Lower leg skin (tissue), 4 donors: ENCODE data around the gene PMM2. TPM values are rescaled to one million over a fixed set of nuclear protein-coding genes. Genes with fewer than 3 reads are reported as not detected.
"Not testable (repeated sequence)": the region's sequence is repeated elsewhere in the genome, so short reads cannot be mapped to it uniquely, and the experiment has no call there.

Experiments
- DNase-seq, 2 donors: peaks; one replicate each; pipeline ENCODE4 v3.0.0-alpha.2; 2019; ENCODE audit warnings: low spot score in 2 of 2
- H3K4me3 ChIP-seq: fragments of 200-600 bp; sonication (generic); 2 replicates; pipeline ENCODE4 v1.5.1; 2017; ENCODE audit warnings: mild to moderate bottlenecking, low read depth; ENCODE audit not compliant: poor library complexity, severe bottlenecking
- POLR2A ChIP-seq, 2 donors: fragments of 450-650 bp; IDR thresholded peaks; one replicate each; pipeline ENCODE4 v1.6.1; 2016 to 2017; ENCODE audit warnings: antibody characterized with exemption in 2 of 2, mild to moderate bottlenecking in 1 of 2, moderate library complexity in 1 of 2
- WGBS, 2 donors: methylation state at CpG; one replicate each; pipeline ENCODE4 v1.1.5; 2018; 5-methylcytosine and 5-hydroxymethylcytosine counted together
- intact Hi-C: fragments of 100-400 bp; cut with DNase I; formaldehyde crosslinking; loops from one replicate; pipeline ENCODE4 v1.15.0; 2023; ENCODE audit warnings: low total_unique reads
- total RNA-seq, 4 donors: library from RNA; depleted of rRNA; stranded (reverse); fragments of >200 nt; gene quantifications; one replicate each; pipeline ENCODE4 v1.1.0, GENCODE V29; 2016
- TF ChIP-seq, protein P1 (sequence below), 3 donors: fragments of 450-650 bp; IDR thresholded peaks; one replicate each; pipeline ENCODE4 v1.5.1; 2016; ENCODE audit warnings: antibody characterized with exemption in 3 of 3, mild to moderate bottlenecking in 3 of 3, moderate library complexity in 2 of 3

PMM2 gene
- total RNA-seq, 4 donors from 2014 or later, result 20.5 to 41.8 (median 26.8) TPM

DNA sequence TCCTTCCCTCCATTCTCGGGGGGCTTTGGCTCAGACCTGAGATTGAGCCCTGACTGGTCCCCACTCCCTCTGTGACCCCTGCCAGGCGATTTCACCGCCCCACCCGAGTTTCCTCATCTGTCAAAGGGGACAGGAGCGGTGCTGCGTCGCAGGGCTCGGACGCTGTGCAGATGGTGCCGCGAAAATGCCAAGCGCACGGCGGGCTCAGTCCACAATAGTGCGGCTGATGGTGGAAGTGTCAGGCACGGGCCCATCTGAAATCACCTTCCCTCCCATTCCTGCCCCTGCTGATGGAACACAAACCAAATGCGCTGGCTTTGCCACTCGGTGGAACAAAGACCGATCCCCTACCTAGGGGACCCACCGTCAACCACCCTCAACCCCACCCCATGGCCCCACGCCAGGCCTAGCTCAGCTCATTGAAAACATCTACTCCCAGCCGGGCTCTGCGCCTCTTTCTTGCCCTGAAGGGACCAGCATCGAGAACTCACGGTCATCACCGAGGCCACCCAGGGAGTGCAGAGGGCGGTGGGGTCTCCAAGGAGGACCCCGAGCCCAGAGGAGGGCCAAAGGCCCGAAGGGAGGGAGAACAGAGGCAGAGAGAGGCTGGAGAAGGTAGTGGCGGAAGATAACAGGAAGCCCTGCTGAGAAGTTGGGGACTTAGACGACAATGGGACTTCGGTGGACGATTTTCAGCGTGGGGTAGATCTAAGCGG is 69.7 kb downstream of the PMM2 start:
- 2 to 10% methylated on average over 35 of the region's 35 CpGs for WGBS, 2 donors
- H3K4me3 ChIP-seq, result peak overlapping the region; percentile 46
- peak in 1 of 2 donors; percentile 94 for DNase-seq
- no peak for TF ChIP-seq POLR2A (IDR thresholded peaks at IDR 0.05)
- TF ChIP-seq, protein P1, sequence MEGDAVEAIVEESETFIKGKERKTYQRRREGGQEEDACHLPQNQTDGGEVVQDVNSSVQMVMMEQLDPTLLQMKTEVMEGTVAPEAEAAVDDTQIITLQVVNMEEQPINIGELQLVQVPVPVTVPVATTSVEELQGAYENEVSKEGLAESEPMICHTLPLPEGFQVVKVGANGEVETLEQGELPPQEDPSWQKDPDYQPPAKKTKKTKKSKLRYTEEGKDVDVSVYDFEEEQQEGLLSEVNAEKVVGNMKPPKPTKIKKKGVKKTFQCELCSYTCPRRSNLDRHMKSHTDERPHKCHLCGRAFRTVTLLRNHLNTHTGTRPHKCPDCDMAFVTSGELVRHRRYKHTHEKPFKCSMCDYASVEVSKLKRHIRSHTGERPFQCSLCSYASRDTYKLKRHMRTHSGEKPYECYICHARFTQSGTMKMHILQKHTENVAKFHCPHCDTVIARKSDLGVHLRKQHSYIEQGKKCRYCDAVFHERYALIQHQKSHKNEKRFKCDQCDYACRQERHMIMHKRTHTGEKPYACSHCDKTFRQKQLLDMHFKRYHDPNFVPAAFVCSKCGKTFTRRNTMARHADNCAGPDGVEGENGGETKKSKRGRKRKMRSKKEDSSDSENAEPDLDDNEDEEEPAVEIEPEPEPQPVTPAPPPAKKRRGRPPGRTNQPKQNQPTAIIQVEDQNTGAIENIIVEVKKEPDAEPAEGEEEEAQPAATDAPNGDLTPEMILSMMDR (IDR thresholded peaks at IDR 0.05), result no peak
- intact Hi-C loops, result no loop called here

- intact Hi-C loops, result no loop called here
- WGBS, 2 donors, result 0% methylated on average over 16 of the region's 16 CpGs
- DNase-seq, result no peak
- TF ChIP-seq, protein P1 (IDR thresholded peaks at IDR 0.05), result no peak
- no peak for TF ChIP-seq POLR2A (IDR thresholded peaks at IDR 0.05)
- peak overlapping the region; percentile 46 for H3K4me3 ChIP-seq
Measured at GRCh38 chr16:8867932-8868415, 70.3 kb downstream of the PMM2 start.

GRCh38 chr16:8868416-8869211 is 71.0 kb downstream of the PMM2 start, which contains the start of gene CARHSP1:
Gene CARHSP1 (minus strand): TSS chr16:8869006. CDS start chr16:8859328, 9,678 bp downstream.
- 0 to 1% methylated on average over 21 to 24 of the region's 83 CpGs for WGBS, 2 donors
- intact Hi-C loops, result no loop called here
- TF ChIP-seq, protein P1 (IDR thresholded peaks at IDR 0.05), result no peak
- no peak for TF ChIP-seq POLR2A (IDR thresholded peaks at IDR 0.05)
- peak within 1 kb of the TSS; percentile 46 for H3K4me3 ChIP-seq
- DNase-seq, result peak; percentile 81 to 97

GRCh38 chr16:8869212-8869987 is 71.8 kb downstream of the PMM2 start:
- no peak for TF ChIP-seq POLR2A (IDR thresholded peaks at IDR 0.05)
- TF ChIP-seq, protein P1 (IDR thresholded peaks at IDR 0.05), result no peak
- no peak overlapping the region for H3K4me3 ChIP-seq
- intact Hi-C loops, result no loop called here
- WGBS, 2 donors, result 35% methylated on average over 37 of the region's 37 CpGs
- DNase-seq, result no peak

- H3K4me3 ChIP-seq, DNase-seq: not testable (repeated sequence)
- WGBS, 2 donors, result 98 to 100% methylated on average over 10 of the region's 10 CpGs
- intact Hi-C loops, result loop anchor here (10.0 kb wide), 1 partner anchor 195 kb away; the partner anchor contains the start of gene ABAT
Measured at GRCh38 chr16:8869988-8870241, 72.3 kb downstream of the PMM2 start.
